ENCODE results near the gene PGC.

Gene PGC

GRCh38 chr6:41693281-41694240 is 53.6 kb downstream of the PGC start:
- DNase-seq, result no peak

- DNase-seq, result no peak
Measured at GRCh38 chr6:41692730-41693129, 54.5 kb downstream of the PGC start.

GRCh38 chr6:41692080-41692675 is 55.0 kb downstream of the PGC start:
- no peak for DNase-seq

GRCh38 chr6:41691426-41692079 is 55.6 kb downstream of the PGC start:
- no peak for DNase-seq

GRCh38 chr6:41690541-41691330 is 56.5 kb downstream of the PGC start:
- no peak for DNase-seq

GRCh38 chr6:41689171-41690008 is 57.8 kb downstream of the PGC start:
- DNase-seq, result peak in 1 of 2 experiments; percentile 26

- DNase-seq, result no peak
Measured at GRCh38 chr6:41688256-41688965, 58.8 kb downstream of the PGC start.

- DNase-seq, result no peak
Measured at GRCh38 chr6:41687501-41688175, 59.6 kb downstream of the PGC start.

Data from NCI-H446 (cell line).